CD4-positive, alpha-beta T cell (primary cell): ENCODE measurements around the gene ITPKB. TPM values are rescaled to one million over a fixed set of nuclear protein-coding genes. Genes with fewer than 3 reads are reported as not detected.

Source experiments
- ATAC-seq: fragments of 200-7000 bp; cut with Tn5 transposase; one replicate; pipeline ENCODE4 v1.10.0; 2022; ENCODE audit warnings: mild to moderate bottlenecking; ENCODE audit not compliant: poor library complexity
- CTCF ChIA-PET: fragments of 350-600 bp; sonication (Branson Sonifier 250); formaldehyde crosslinking; loops from one replicate; lab custom pipeline; 2021; ENCODE audit warnings: antibody characterized with exemption, inconsistent platforms; lab: Charles Lee
- POLR2A ChIA-PET: fragments of 350-600 bp; sonication (Branson Sonifier 250); formaldehyde crosslinking; loops from one replicate; lab custom pipeline; 2021; ENCODE audit warnings: antibody characterized with exemption, inconsistent platforms; lab: Charles Lee
- DNase-seq, 14 experiments: peaks; one replicate each; pipeline ENCODE4 v3.0.0-alpha.2; 2013 to 2020; ENCODE audit warnings: mixed read lengths in 2 of 14
- H3K27ac ChIP-seq, 2 donors: one replicate each; pipeline versions ENCODE4 v1.5.1 to v1.7.0; 2013; ENCODE audit warnings: low read length in 2 of 2, low read depth in 1 of 2, mild to moderate bottlenecking in 1 of 2
- H3K27me3 ChIP-seq, 2 experiments: 1 replicate in 1 of 2; 2 replicates in 1 of 2; pipeline versions ENCODE4 v1.6.1 to v1.7.0; 2013; ENCODE audit warnings: low read length in 2 of 2, control low read depth in 1 of 2, mild to moderate bottlenecking in 1 of 2, moderate library complexity in 1 of 2; ENCODE audit not compliant: insufficient read depth in 2 of 2, control insufficient read depth in 1 of 2
- H3K36me3 ChIP-seq: one replicate; pipeline ENCODE4 v1.6.1; 2013; ENCODE audit warnings: low read length, control low read depth; ENCODE audit not compliant: insufficient read depth
- H3K4me1 ChIP-seq: one replicate; pipeline ENCODE4 v1.6.1; 2013; ENCODE audit warnings: low read length, control low read depth; ENCODE audit not compliant: insufficient read depth
- H3K4me3 ChIP-seq: one replicate; pipeline ENCODE4 v1.5.1; 2013; ENCODE audit warnings: mild to moderate bottlenecking, low read length, moderate library complexity
- H3K9me3 ChIP-seq, 2 experiments: 1 replicate in 1 of 2; 2 replicates in 1 of 2; pipeline versions ENCODE4 v1.6.1 to v1.7.0; 2013; ENCODE audit warnings: low read length in 2 of 2, mild to moderate bottlenecking in 2 of 2, control low read depth in 1 of 2, moderate library complexity in 1 of 2; ENCODE audit not compliant: control insufficient read depth in 1 of 2, insufficient read depth in 1 of 2
- H3K27ac Mint-ChIP-seq: one replicate; pipeline ENCODE4 v1.8.0; 2020; ENCODE audit warnings: mixed read lengths
- H3K27me3 Mint-ChIP-seq: one replicate; pipeline ENCODE4 v1.8.0; 2021; ENCODE audit warnings: mixed read lengths
- H3K36me3 Mint-ChIP-seq: one replicate; pipeline ENCODE4 v1.8.0; 2021; ENCODE audit warnings: low read depth, mixed read lengths
- H3K4me1 Mint-ChIP-seq: one replicate; pipeline ENCODE4 v1.8.0; 2021; ENCODE audit warnings: low read depth, mixed read lengths
- H3K4me3 Mint-ChIP-seq: one replicate; pipeline ENCODE4 v1.8.0; 2020; ENCODE audit warnings: mild to moderate bottlenecking, mixed read lengths
- H3K9me3 Mint-ChIP-seq: one replicate; pipeline ENCODE4 v1.8.0; 2020; ENCODE audit warnings: mixed read lengths
- CTCF ChIP-seq: fragments of 200-600 bp; IDR thresholded peaks from one replicate; pipeline ENCODE4 v1.8.0; 2022; ENCODE audit warnings: antibody characterized with exemption, mild to moderate bottlenecking
- intact Hi-C, 2 experiments: fragments of 100-400 bp; cut with DNase I in 1 of 2; cut with micrococcal nuclease in 1 of 2; formaldehyde crosslinking; loops; one replicate each; pipeline versions ENCODE4 v1.15.1 to v1.9.0; 2023 to 2025; cut with DNase I, micrococcal nuclease
- total RNA-seq, 174 experiments: library from RNA in 2 of 174; stranded (reverse) in 2 of 174; gene quantifications; one replicate each; pipeline ENCODE4 v1.2.3 and lab custom pipeline; 2021 to 2026

The ITPKB gene
- total RNA-seq, 2 experiments from 2014 or later, result 565 to 583 TPM

GRCh38 chr1:226629896-226630550 lies 109.1 kb downstream of the ITPKB start:
- ChIA-PET CTCF (interaction anchor here (2.4 kb wide), 1 partner anchor 198 kb away, joined by 8 read pairs; no protein-coding TSS in a partner anchor), POLR2A (interaction anchor here (0.5 kb wide), 1 partner anchor 254 kb away, joined by 4 read pairs; no protein-coding TSS in a partner anchor)
- H3K36me3 Mint-ChIP-seq, result peaks cover 66% of the 10 kb centered on the region
- ATAC-seq, result no peak
- H3K27me3 Mint-ChIP-seq, result no peaks in the 10 kb centered on the region
- Histone ChIP-seq H3K4me3 (no peak overlapping the region), H3K27me3 (no peaks in the 10 kb centered on the region), H3K36me3 (peaks cover 40% of the 10 kb centered on the region), H3K27ac (no peak overlapping the region), H3K9me3 (no peaks in the 10 kb centered on the region), H3K4me1 (peaks cover 42% of the 10 kb centered on the region)
- H3K4me1 Mint-ChIP-seq, result peaks cover 50% of the 10 kb centered on the region
- peak overlapping the region; percentile 49 for H3K27ac Mint-ChIP-seq
- H3K9me3 Mint-ChIP-seq, result no peaks in the 10 kb centered on the region
- DNase-seq, result peak in 1 of 14 experiments; percentile 22
- H3K4me3 Mint-ChIP-seq, result no peak overlapping the region
- TF ChIP-seq CTCF, result no peak
- intact Hi-C loops, result loop anchor here in 1 of 2 experiments (5.0 kb wide), 1 partner anchor 912 kb away; no protein-coding TSS in a partner anchor

GRCh38 chr1:226629210-226629895 lies 109.7 kb downstream of the ITPKB start:
- intact Hi-C loops, result loop anchor here in 1 of 2 experiments (5.0 kb wide), 1 partner anchor 913 kb away; no protein-coding TSS in a partner anchor
- Histone ChIP-seq H3K4me3 (no peak overlapping the region), H3K9me3 (no peaks in the 10 kb centered on the region), H3K27ac (no peak overlapping the region), H3K36me3 (peaks cover 35% of the 10 kb centered on the region), H3K27me3 (no peaks in the 10 kb centered on the region), H3K4me1 (peaks cover 35% of the 10 kb centered on the region)
- TF ChIP-seq CTCF, result no peak
- ATAC-seq (no peak), DNase-seq (peak in 1 of 14 experiments; percentile 30)
- CTCF ChIA-PET, result interaction anchor here (0.9 to 2.4 kb wide), 2 partner anchors 110 to 199 kb away, joined by 3 to 8 read pairs; partner anchors contain the start of gene ITPKB
- no peak overlapping the region for H3K4me3 Mint-ChIP-seq
- H3K27ac Mint-ChIP-seq, result peak overlapping the region; percentile 49
- H3K27me3 Mint-ChIP-seq, result no peaks in the 10 kb centered on the region
- peaks cover 61% of the 10 kb centered on the region for H3K36me3 Mint-ChIP-seq
- H3K9me3 Mint-ChIP-seq, result no peaks in the 10 kb centered on the region
- POLR2A ChIA-PET, result interaction anchor here (0.5 to 0.8 kb wide), 2 partner anchors 24 to 255 kb away, joined by 3 to 4 read pairs; no protein-coding TSS in a partner anchor
- peaks cover 44% of the 10 kb centered on the region for H3K4me1 Mint-ChIP-seq

- Mint-ChIP-seq H3K36me3 (peaks cover 56% of the 10 kb centered on the region), H3K4me1 (peaks cover 38% of the 10 kb centered on the region)
Measured at GRCh38 chr1:226628612-226629155, 110.4 kb downstream of the ITPKB start.

More at GRCh38 chr1:226628612-226629155, 110.4 kb downstream of the ITPKB start:
- Histone ChIP-seq H3K9me3 (no peaks in the 10 kb centered on the region), H3K36me3 (peaks cover 28% of the 10 kb centered on the region), H3K4me1 (peaks cover 28% of the 10 kb centered on the region), H3K27me3 (no peaks in the 10 kb centered on the region), H3K27ac (no peak overlapping the region), H3K4me3 (no peak overlapping the region)
- intact Hi-C loops, result loop anchor here in 1 of 2 experiments (5.0 kb wide), 1 partner anchor 914 kb away; no protein-coding TSS in a partner anchor
- peak overlapping the region; percentile 19 for H3K27ac Mint-ChIP-seq
- ATAC-seq (no peak), DNase-seq (peak in 1 of 14 experiments; percentile 22)
- H3K4me3 Mint-ChIP-seq, result no peak overlapping the region
- CTCF ChIA-PET, result interaction anchor here (0.9 to 2.4 kb wide), 2 partner anchors 111 to 200 kb away, joined by 3 to 8 read pairs; partner anchors contain the start of gene ITPKB
- POLR2A ChIA-PET, result interaction anchor here (0.5 to 1.4 kb wide), 3 partner anchors 25 to 935 kb away, joined by 3 to 9 read pairs (median 3); partner anchors contain the start of gene ITPKB
- no peak for TF ChIP-seq CTCF
- no peaks in the 10 kb centered on the region for H3K27me3 Mint-ChIP-seq
- no peaks in the 10 kb centered on the region for H3K9me3 Mint-ChIP-seq
